Neural cell (in vitro differentiated cells): ENCODE data around the gene RAMP2. TPM values are rescaled to one million over a fixed set of nuclear protein-coding genes. Genes with fewer than 3 reads are reported as not detected.

ENCODE experiments used
- H2AFZ ChIP-seq: fragments of 200-600, 300-800 bp; sonication (generic), shearing (Covaris generic); 2 replicates; pipeline ENCODE4 v1.6.0; 2014; ENCODE audit warnings: low read depth, mild to moderate bottlenecking, antibody characterized with exemption, low read length, moderate library complexity
- H3F3A ChIP-seq: fragments of 200-600 bp; shearing (Covaris generic); 2 replicates; pipeline ENCODE4 v1.6.1; 2016; ENCODE audit warnings: mild to moderate bottlenecking, moderate library complexity, mixed read lengths, antibody characterized with exemption, low read length; ENCODE audit not compliant: insufficient read depth, poor library complexity, severe bottlenecking
- H3K27ac ChIP-seq: fragments of 200-600, 300-800 bp; sonication (generic), shearing (Covaris generic); 2 replicates; pipeline ENCODE4 v1.5.1; 2014; ENCODE audit warnings: mild to moderate bottlenecking, low read length, moderate library complexity
- H3K27me3 ChIP-seq: fragments of 300-800, 200-600 bp; sonication (generic), shearing (Covaris generic); 2 replicates; pipeline ENCODE4 v1.6.0; 2014; ENCODE audit warnings: mild to moderate bottlenecking, low read depth, low read length, moderate library complexity; ENCODE audit not compliant: insufficient read depth
- H3K36me3 ChIP-seq: fragments of 300-800, 200-600 bp; sonication (generic), shearing (Covaris generic); 2 replicates; pipeline ENCODE4 v1.5.1; 2014; ENCODE audit warnings: mild to moderate bottlenecking, antibody characterized with exemption, low read length, moderate library complexity; ENCODE audit not compliant: insufficient read depth
- H3K4me2 ChIP-seq: fragments of 300-800, 200-600 bp; sonication (generic), shearing (Covaris generic); 2 replicates; pipeline ENCODE4 v1.6.0; 2014; ENCODE audit warnings: mild to moderate bottlenecking, low read length
- H3K4me3 ChIP-seq: fragments of 300-800, 200-600 bp; sonication (generic), shearing (Covaris generic); 2 replicates; pipeline ENCODE4 v1.5.1; 2014; ENCODE audit warnings: mild to moderate bottlenecking, low read length, moderate library complexity
- H3K79me2 ChIP-seq: fragments of 200-600 bp; shearing (Covaris generic); replicated peaks from 2 replicates; pipeline ENCODE4 v1.6.0; 2014; ENCODE audit warnings: mild to moderate bottlenecking, low read length, moderate library complexity; ENCODE audit not compliant: insufficient read depth
- H3K9ac ChIP-seq: fragments of 300-800, 200-600 bp; sonication (generic), shearing (Covaris generic); 2 replicates; pipeline ENCODE4 v1.6.1; 2016; ENCODE audit warnings: mild to moderate bottlenecking, low read length, mixed read lengths
- H3K9me2 ChIP-seq: fragments of 200-600 bp; shearing (Covaris generic); 2 replicates; pipeline ENCODE4 v1.6.1; 2016; ENCODE audit warnings: mild to moderate bottlenecking, low read length, mixed read lengths; ENCODE audit not compliant: insufficient read depth
- H3K9me3 ChIP-seq: fragments of 200-600, 300-800 bp; sonication (generic), shearing (Covaris generic); 2 replicates; pipeline ENCODE4 v1.6.1; 2016; ENCODE audit warnings: mild to moderate bottlenecking, mixed run types, low read length, moderate library complexity, mixed read lengths
- H4K20me1 ChIP-seq: fragments of 200-600 bp; shearing (Covaris generic); 2 replicates; pipeline ENCODE4 v1.6.1; 2016; ENCODE audit warnings: mild to moderate bottlenecking, mixed run types; ENCODE audit not compliant: insufficient read depth
- EP300 ChIP-seq: fragments of 450-650 bp; conservative IDR thresholded peaks from 2 replicates; pipeline ENCODE4 v1.6.1; 2014; ENCODE audit warnings: antibody characterized with exemption, mild to moderate bottlenecking, moderate library complexity; ENCODE audit not compliant: poor library complexity, severe bottlenecking
- EZH2 ChIP-seq: fragments of 200-600, 300-800 bp; shearing (Covaris generic), sonication (generic); IDR thresholded peaks from 2 replicates; pipeline ENCODE4 v1.6.1; 2014; ENCODE audit warnings: antibody characterized with exemption, low read length, borderline replicate concordance, mild to moderate bottlenecking; ENCODE audit not compliant: insufficient read depth, poor library complexity, severe bottlenecking
- MXI1 ChIP-seq: fragments of 450-650 bp; conservative IDR thresholded peaks from 2 replicates; pipeline ENCODE4 v1.6.1; 2014; ENCODE audit warnings: antibody characterized with exemption, mild to moderate bottlenecking; ENCODE audit not compliant: poor library complexity, severe bottlenecking
- POLR2AphosphoS5 ChIP-seq: IDR thresholded peaks from 2 replicates; pipeline ENCODE4 v1.6.1; 2012
- RAD21 ChIP-seq: fragments of 450-650 bp; conservative IDR thresholded peaks from 2 replicates; pipeline ENCODE4 v1.6.1; 2014; ENCODE audit warnings: antibody characterized with exemption, mild to moderate bottlenecking, moderate library complexity
- SMC3 ChIP-seq: fragments of 450-650 bp; conservative IDR thresholded peaks from 2 replicates; pipeline ENCODE4 v1.6.1; 2014; ENCODE audit warnings: antibody characterized with exemption, mild to moderate bottlenecking, moderate library complexity; ENCODE audit not compliant: poor library complexity
- TAF1 ChIP-seq: IDR thresholded peaks from 2 replicates; pipeline ENCODE4 v1.6.1; 2012; ENCODE audit warnings: low read depth
- polyA plus RNA-seq: library from polyadenylated mRNA; depleted of rRNA; stranded (reverse); fragments of >200 nt; gene quantifications from 2 replicates; pipeline ENCODE4 v1.2.3, GENCODE V29; 2014
- TF ChIP-seq, protein P1 (sequence below): IDR thresholded peaks from 2 replicates; pipeline ENCODE4 v1.6.1; 2012; ENCODE audit warnings: borderline replicate concordance
- TF ChIP-seq, protein P2 (sequence below): fragments of 450-650 bp; IDR thresholded peaks from 2 replicates; pipeline ENCODE4 v1.5.1; 2014; ENCODE audit warnings: antibody characterized with exemption, mild to moderate bottlenecking, moderate library complexity; ENCODE audit not compliant: poor library complexity, severe bottlenecking

RAMP2 gene
- polyA plus RNA-seq, 1 donor from 2014 or later: 2.1 TPM

DNA sequence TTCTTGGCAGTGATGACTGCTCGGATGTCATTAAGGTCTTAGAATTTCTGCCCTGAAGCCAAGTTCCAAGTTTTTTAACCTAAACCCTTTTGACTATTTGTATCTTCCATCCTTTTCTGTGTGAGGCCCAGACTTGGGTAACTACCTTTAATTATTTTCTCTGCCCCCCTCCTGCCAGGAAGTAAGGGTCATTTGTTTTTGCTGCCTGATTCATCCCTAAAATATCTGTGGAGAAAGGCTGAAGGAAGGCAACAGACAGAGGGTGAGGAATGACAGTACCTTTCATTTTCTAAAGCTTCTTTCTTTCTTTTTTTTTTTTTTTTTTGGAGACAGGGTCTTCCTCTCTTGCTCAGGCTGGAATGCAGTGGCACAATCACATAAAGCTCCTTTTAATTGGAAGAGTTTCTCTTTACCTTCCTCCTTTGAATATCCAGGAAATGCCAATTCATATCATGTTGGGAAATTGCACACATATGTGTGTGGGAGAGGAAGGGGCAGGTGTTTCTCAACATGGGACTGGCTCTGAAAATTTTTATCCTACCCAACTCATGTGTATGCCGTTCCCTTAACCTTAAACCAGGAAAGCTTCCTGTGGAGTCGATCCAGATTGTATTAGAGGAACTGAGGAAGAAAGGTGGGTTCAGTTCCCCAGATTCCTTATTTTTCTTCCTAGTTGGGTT, 13.2 kb downstream of the RAMP2 start:
- Histone ChIP-seq H3F3A (no peaks in the 10 kb centered on the region), H3K36me3 (no peaks in the 10 kb centered on the region), H4K20me1 (no peaks in the 10 kb centered on the region), H3K9me2 (no peaks in the 10 kb centered on the region), H3K9ac (peak overlapping the region; percentile 88), H3K9me3 (no peaks in the 10 kb centered on the region), H3K27ac (peak overlapping the region; percentile 73), H3K79me2 (no peaks in the 10 kb centered on the region), H3K4me3 (peak overlapping the region; percentile 84), H3K4me2 (peak overlapping the region; percentile 77), H2AFZ (peak overlapping the region; percentile 95), H3K27me3 (no peaks in the 10 kb centered on the region)
- TF ChIP-seq TAF1 (no peak), SMC3 (no peak), POLR2AphosphoS5 (no peak), EZH2 (no peak), RAD21 (no peak), EP300 (no peak), MXI1 (no peak)
- TF ChIP-seq, protein P1, sequence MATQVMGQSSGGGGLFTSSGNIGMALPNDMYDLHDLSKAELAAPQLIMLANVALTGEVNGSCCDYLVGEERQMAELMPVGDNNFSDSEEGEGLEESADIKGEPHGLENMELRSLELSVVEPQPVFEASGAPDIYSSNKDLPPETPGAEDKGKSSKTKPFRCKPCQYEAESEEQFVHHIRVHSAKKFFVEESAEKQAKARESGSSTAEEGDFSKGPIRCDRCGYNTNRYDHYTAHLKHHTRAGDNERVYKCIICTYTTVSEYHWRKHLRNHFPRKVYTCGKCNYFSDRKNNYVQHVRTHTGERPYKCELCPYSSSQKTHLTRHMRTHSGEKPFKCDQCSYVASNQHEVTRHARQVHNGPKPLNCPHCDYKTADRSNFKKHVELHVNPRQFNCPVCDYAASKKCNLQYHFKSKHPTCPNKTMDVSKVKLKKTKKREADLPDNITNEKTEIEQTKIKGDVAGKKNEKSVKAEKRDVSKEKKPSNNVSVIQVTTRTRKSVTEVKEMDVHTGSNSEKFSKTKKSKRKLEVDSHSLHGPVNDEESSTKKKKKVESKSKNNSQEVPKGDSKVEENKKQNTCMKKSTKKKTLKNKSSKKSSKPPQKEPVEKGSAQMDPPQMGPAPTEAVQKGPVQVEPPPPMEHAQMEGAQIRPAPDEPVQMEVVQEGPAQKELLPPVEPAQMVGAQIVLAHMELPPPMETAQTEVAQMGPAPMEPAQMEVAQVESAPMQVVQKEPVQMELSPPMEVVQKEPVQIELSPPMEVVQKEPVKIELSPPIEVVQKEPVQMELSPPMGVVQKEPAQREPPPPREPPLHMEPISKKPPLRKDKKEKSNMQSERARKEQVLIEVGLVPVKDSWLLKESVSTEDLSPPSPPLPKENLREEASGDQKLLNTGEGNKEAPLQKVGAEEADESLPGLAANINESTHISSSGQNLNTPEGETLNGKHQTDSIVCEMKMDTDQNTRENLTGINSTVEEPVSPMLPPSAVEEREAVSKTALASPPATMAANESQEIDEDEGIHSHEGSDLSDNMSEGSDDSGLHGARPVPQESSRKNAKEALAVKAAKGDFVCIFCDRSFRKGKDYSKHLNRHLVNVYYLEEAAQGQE: no peak
- TF ChIP-seq, protein P2, sequence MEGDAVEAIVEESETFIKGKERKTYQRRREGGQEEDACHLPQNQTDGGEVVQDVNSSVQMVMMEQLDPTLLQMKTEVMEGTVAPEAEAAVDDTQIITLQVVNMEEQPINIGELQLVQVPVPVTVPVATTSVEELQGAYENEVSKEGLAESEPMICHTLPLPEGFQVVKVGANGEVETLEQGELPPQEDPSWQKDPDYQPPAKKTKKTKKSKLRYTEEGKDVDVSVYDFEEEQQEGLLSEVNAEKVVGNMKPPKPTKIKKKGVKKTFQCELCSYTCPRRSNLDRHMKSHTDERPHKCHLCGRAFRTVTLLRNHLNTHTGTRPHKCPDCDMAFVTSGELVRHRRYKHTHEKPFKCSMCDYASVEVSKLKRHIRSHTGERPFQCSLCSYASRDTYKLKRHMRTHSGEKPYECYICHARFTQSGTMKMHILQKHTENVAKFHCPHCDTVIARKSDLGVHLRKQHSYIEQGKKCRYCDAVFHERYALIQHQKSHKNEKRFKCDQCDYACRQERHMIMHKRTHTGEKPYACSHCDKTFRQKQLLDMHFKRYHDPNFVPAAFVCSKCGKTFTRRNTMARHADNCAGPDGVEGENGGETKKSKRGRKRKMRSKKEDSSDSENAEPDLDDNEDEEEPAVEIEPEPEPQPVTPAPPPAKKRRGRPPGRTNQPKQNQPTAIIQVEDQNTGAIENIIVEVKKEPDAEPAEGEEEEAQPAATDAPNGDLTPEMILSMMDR: no peak

DNA sequence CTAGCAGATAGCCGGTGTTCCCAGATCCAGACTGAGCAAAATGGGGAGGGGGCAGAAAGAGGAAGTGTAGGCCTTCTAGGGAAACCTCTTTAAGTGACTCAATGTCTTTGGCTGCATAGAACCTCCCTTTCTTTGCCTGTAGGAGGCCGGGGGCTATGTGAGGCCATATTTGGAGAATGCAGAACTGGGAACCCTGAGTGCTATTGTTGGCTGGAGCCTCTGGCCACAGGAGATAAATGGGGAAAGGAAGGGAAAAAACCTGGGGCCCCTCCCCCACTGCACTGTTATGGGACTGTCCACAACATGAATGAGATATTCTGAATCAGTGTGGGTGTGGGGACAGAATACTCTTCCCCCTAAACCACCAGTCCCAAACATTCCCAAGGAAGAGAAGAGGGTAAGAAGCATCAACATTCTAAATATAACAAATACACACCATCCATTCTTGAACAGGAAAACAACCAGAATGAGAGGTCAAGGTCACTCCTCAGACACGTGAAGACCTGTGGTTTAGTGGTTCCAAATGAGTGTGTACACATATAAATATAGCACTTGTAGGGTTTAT, 14.6 kb downstream of the RAMP2 start:
- Histone ChIP-seq H3K9me2 (no peaks in the 10 kb centered on the region), H3K36me3 (no peaks in the 10 kb centered on the region), H3K9me3 (no peaks in the 10 kb centered on the region), H3K4me3 (no peak overlapping the region), H4K20me1 (no peaks in the 10 kb centered on the region), H3K27ac (no peak overlapping the region), H2AFZ (no peak overlapping the region), H3K4me2 (no peak overlapping the region), H3F3A (no peaks in the 10 kb centered on the region), H3K27me3 (peaks cover 8% of the 10 kb centered on the region), H3K9ac (no peak overlapping the region), H3K79me2 (no peaks in the 10 kb centered on the region)
- TF ChIP-seq SMC3 (no peak), MXI1 (no peak), RAD21 (no peak), EP300 (no peak), POLR2AphosphoS5 (no peak), TAF1 (no peak)
- TF ChIP-seq, protein P1: no peak
- TF ChIP-seq, protein P2: no peak
